HG02870 (cell line): ENCODE measurements around the gene ZNF214.
A peak's percentile ranks its signal among the peaks of the same experiment; 100 is the strongest.
"Not testable (repeated sequence)": the region's sequence is repeated elsewhere in the genome, so short reads cannot be mapped to it uniquely, and the experiment has no call there.

Experiments
- ATAC-seq: cut with Tn5 transposase; IDR thresholded peaks from one replicate; pipeline ENCODE4 v1.9.1; 2021; ENCODE audit warnings: mild to moderate bottlenecking, moderate library complexity; ENCODE audit not compliant: unreplicated experiment

Gene ZNF214

DNA sequence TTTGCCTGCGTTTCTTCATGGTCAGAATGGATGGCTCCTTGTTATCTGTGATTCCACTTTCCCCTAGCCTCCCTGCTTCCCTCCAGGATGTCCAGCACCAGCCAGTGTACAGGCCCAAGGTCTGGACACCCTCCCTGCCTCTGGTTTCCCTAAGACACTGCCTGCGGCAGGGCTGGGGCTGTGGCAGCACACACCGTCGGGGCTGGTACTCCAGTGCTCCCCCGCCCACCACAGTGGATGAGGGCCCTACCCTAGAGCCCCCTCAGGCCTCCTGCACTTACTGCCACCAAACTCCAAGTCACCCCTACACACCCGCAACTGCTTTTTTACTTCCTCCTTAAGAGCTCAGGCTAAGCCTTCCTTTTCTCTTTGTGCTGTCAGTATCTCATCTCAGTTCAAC is 28.9 kb downstream of the ZNF214 start:
- ATAC-seq: no peak

DNA sequence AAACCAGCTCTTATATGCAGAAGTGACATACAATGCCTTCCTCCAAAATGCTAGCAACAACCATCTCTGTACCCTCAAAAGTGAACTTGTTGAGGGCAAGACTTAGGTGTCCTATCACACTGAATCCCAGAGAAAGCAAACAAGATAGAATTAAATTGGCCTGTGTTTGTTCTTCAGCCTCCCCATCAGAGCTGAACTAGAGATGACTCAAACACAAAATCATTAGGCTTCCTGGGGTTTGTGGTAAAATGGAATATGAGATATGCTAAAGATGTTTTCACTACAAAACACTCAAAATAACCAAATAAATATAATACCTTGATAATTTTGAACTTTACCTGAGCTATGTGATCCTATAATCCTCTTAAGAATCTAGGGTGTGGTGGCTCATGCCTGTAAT is 31.6 kb downstream of the ZNF214 start:
- ATAC-seq: no peak

DNA sequence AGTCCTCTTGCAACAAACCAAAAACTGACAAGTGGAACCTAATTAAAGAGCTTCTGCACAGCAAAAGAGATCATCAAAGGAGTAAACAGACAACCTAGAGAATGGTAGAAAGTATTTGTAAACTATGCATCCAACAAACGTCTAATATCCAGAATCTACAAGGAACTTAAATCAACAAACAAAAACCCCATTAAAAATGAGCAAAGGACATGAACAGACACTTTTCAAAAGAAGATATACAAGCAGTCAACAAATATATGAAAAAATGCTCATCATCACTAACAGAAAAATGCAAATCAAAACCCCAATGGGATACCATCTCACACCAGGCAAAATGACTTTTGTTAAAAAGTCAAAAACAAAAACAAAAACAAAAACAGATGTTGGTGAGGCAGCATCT is 33.7 kb downstream of the ZNF214 start:
- no peak for ATAC-seq

DNA sequence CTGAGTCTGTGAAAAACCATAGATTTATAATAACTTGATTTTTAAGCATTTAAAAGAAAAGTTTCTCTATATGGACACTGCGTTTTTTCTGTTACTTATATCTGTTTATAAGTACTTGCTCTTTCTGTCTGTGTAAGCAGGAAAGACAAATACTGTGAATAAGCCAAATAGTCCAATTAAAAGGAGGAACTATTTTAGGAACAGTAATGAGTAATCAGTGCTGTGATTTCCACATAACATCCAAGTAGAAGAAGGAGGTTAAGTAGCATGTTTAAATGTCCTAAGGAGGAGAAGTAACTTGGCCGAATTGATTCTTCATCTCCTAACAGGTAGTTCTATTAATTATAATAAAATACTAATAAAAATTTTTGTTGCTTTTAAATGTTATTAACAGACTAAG is 40.8 kb downstream of the ZNF214 start:
- ATAC-seq: no peak

DNA sequence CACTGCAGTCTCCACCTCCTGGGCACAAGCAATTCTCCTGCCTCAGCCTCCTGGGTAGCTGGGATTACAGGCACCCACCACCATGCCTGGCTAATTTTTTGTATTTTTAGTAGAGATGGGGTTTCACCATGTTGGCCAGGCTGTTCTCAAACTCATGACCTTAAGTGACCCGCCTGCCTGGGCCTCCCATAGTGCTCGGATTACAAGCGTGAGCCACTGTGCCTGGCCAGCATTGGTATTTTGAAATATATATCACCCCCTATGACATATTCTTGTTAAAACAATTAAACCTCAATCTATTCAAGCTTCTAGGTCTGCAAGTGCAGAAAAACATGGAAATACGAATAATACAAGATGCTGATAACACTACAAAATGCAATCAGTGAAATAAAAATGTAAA is 50.3 kb downstream of the ZNF214 start:
- ATAC-seq: not testable (repeated sequence)

DNA sequence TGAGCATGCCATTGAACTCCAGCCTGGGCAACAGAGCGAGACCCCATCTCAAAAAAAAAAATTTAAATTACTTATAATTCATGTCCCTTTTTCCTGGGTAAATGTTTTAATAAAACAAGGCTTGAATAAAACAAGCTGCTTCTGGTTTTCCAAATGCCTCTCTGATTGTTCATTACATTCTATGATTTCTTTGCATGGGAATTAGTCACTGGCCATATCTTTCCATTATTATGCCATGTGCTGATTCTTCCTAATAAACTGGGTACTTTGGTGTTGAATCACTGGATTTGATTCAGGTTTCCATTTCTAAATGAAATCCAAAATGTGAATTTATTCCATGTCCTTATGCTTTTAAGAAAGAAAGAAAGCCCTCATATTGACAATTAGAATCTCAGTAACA is 51.3 kb downstream of the ZNF214 start:
- ATAC-seq: no peak

DNA sequence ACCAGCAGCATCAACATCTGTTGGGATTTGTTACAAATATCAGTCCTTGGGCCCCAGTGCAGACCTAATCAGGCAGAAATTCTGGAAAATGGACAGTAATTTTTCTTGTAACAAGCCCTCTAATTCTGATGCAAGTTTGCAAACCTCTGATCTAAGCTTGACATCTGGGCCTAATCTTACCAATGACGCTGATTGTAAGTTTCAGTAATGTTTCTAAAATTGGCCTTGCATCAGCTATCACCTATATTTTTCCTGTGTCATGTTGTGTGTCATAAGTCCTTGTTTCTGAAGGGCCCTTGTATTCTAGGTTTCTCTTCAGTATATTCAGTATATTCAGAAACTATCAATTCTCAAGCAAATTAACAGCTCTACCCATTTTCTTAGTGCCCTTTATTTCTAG is 57.5 kb downstream of the ZNF214 start:
- ATAC-seq: peak; percentile 84

DNA sequence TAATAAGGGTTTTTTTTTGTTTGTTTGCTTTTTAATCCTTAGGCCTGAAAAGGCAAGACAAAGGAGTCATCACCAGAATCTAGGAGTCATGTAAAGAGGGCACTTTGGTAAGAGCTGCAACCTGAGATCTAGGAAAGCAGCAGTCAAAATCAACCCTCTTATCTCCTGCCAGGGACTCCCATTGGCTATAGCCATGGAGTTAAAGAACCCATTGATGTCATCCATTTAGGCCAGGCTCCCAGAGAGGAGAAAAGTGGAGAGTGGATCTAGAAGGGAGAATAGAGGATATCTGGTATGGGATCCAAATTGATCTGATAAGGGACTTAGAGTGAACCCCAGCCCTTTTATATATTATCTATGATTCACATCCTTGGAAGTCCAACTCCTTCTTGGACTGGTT is 58.0 kb downstream of the ZNF214 start:
- peak; percentile 8 for ATAC-seq

DNA sequence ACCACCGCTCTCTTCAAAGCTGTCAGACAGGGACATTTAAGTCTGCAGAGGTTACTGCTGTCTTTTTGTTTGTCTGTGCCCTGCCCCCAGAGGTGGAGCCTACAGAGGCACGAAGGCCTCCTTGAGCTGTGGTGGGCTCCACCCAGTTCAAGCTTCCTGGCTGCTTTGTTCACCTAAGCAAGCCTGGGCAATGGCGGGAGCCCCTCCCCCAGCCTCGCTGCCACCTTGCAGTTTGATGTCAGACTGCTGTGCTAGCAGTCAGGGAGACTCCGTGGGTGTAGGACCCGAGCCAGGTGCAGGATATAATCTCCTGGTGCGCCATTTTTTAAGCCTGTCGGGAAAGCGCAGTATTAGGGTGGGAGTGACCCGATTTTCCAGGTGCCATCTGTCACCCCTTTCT is 65.9 kb downstream of the ZNF214 start:
- not testable (repeated sequence) for ATAC-seq
